Right lobe of liver (tissue), 4 donors: ENCODE results near the gene PCNX2.
"Not testable (repeated sequence)": the region's sequence is repeated elsewhere in the genome, so short reads cannot be mapped to it uniquely, and the experiment has no call there.

Experiments used
- CTCF ChIP-seq, 4 donors: fragments of 200-600 bp in 3 of 4; fragments of 450-650 bp in 1 of 4; IDR thresholded peaks; one replicate each; pipeline versions ENCODE4 v1.5.1 to v1.8.0; 2016 to 2022; ENCODE audit warnings: antibody characterized with exemption in 4 of 4, mild to moderate bottlenecking in 2 of 4
- POLR2A ChIP-seq: fragments of 450-650 bp; IDR thresholded peaks from one replicate; pipeline ENCODE4 v1.6.1; 2017; ENCODE audit warnings: antibody characterized with exemption, mild to moderate bottlenecking
- donor health status: DM: no; HTN: no; CAD: no.
- donor health status: DM: no; HTN: no; CAD: no.
- donor health status: DM: no; HTN: yes; CAD: no.

- TF ChIP-seq CTCF (IDR thresholded peaks at IDR 0.05); POLR2A: not testable (repeated sequence)
Observed at GRCh38 chr1:233003638-233004037, 291.9 kb downstream of the PCNX2 start.
